Islet of Langerhans (tissue), 1 donor: Measurements from ENCODE around the gene ATP7B.

ENCODE experiments used
- FAIRE-seq: peaks from one replicate; lab custom pipeline; 2011; peaks lifted over from hg19 to GRCh38; lab: Jason Lieb, UNC

ATP7B gene

DNA sequence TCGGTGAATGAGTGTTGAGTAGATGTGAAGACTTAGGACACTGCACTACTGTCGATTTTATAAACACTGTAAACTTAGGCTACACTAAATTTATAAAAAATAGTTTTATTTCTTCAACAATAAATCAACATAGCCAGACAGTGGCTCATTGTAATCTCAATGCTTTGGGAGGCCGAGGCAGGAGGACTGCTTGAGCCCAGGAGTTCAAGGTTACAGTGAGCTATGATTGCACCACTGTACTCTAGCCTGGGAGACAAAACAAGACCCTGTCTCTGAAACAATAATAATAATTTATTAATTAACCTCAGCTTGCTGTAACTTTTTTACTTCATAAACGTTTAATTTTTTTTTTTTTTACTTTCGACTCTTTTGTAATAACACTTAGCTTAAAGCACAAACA, 34.4 kb downstream of the ATP7B start:
- FAIRE-seq, result no peak

DNA sequence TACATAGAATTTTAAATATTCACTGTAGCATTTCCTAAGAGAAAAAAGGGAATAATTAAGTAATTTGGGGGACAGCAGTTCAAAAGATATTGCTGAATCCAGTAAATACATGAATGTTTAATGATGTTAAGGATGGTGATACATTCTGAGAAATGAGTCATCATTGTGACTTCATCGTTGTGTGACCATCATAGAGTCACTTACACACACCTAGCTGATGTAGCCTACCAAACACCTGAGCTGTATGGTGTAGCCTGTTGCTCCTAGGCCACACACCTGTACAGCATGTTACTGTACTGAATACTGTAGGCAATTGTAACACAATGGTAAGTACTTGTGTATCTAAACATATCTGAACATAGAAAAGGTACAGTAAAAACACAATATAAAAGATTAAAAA, 34.8 kb downstream of the ATP7B start:
- no peak for FAIRE-seq

DNA sequence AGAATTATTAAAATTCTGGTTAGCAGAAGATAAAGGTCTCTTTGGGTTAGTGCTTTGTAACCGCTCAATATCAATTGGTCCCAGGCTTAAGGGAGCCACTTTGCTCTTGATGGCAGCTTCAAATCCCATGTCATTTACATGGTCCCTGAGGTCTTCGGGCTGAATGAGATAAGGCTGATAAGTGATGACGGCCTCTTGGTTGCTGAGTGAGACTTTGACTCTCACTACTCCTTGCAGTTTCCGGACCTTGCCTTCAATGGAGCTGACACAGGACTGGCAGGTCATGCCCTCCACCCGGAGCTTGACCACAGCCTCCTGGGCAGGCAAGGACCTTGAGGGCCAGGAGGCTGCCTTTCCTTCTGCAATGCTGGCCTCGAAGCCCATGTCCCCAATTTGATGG, 36.8 kb downstream of the ATP7B start:
- no peak for FAIRE-seq

DNA sequence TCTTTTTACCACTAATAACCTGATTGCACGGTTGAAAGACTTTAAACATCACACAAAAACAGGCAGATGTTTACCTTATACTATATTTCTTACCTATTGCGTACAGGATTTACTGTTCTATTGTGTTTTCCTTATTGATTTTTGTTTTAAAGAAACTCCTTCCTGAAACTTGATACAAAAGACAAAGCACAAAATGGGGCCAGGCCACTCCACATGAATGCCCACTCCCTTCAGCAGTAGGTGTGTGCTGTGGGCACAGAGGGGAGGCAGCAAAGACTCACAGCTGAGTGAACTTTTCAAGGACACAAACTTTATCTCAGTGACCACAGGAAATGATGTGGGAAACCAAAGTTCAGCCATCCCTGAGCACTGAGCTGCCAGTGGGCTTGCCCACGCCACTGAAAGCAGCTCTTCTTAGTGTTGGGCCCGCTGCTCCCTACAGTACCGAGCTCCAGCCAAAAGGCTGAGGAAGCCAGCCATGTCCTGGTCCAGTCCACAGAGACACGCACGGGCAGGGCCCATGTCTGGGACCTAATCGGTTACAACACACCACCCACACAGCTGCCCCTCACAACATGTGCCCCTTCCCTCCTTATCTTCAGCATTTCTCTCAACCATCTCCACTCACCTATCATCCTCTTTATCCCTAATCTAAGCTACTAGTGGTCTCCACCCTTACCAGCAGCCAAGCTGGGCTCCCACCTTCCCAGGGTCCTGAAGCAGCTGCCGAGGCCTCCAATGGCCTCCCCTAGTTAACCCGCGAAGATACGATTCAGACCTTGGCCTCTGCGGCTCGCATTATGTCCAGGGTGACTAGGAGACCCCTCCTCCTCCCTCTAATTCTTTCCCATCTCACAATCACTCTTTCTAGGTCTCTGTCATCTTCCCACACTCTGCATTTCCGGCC, 39.5 kb downstream of the ATP7B start:
- FAIRE-seq, result no peak

DNA sequence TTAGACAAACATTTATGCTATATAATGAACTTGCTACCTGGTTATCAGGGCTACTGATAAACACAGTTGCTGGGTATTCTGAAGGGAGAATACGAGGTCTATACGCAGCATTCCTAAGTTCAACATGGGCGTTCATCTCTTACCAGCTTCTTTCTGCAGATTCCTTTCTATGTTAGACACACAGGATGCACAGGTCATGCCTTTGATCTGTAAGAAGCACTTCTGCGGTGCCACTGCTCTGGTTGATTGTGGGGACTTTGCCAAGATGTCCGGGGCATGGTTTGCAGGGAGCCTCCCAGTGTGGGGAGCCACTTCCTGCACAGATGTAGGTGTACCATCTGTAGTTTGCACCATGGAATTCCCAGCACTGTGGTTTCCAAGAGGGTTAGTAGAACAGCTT, 40.9 kb downstream of the ATP7B start:
- no peak for FAIRE-seq

DNA sequence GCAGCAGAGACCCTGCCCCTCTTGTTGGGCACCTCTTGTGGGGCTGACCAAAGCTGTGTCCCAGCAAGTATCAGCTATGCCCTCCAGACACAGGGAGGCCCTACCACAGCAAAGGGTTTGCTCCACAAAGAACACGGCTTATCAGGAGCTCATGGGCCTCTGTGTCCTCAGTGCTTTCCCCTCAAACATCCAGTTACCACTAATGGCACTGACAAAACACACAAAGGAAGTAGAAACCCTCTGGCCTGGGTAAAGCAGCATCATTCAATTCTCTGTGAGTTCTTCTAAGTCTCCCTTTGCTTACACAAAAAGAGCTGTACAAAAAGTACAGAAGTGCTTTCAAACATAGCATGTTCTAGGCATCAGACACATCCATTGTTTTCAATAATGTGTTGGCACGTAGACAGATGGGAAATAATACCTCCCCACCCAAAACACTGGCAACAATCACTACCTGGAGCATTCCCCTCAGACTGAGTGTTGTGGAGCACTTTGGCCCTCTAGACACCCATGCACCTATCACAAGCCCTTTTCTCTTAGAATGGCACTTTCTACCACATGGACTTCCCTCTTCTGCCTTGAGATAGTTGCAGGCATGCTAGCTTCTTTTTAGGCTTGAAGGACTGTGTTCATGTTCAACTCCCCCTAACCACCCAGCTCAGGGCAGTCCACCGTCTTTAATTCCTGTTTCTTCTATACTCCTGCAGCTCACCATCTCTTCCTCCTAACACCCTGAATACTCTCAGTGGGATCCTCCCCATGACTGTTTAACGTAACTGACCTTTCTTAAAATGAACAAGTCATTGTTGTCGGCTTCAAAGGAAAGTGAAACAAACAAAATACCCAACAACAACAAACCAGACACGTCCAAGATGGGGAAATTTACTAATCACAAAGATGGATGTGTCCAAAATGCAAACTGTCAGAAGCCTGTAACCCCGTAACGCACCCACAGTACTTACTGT, 43.5 kb downstream of the ATP7B start:
- no peak for FAIRE-seq

DNA sequence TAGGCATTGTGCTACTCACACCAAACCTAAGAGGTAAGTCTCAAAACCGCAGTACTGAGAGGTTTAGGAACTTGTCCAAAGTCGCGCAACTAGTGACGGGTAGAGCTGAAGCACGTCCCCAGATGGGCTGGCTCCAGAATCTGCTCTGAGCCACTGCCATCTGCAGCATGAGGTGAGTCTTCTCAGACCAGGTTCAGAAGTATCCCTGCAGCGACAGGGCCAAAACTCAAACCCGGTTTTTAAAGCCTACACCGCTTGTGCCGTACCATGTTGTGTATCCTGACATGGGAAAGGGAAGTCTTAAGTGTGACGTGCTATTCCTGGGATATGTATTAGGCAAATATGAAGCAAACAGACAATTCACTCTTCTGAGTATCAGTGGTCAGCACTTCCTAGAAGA, 45.1 kb downstream of the ATP7B start:
- no peak for FAIRE-seq

DNA sequence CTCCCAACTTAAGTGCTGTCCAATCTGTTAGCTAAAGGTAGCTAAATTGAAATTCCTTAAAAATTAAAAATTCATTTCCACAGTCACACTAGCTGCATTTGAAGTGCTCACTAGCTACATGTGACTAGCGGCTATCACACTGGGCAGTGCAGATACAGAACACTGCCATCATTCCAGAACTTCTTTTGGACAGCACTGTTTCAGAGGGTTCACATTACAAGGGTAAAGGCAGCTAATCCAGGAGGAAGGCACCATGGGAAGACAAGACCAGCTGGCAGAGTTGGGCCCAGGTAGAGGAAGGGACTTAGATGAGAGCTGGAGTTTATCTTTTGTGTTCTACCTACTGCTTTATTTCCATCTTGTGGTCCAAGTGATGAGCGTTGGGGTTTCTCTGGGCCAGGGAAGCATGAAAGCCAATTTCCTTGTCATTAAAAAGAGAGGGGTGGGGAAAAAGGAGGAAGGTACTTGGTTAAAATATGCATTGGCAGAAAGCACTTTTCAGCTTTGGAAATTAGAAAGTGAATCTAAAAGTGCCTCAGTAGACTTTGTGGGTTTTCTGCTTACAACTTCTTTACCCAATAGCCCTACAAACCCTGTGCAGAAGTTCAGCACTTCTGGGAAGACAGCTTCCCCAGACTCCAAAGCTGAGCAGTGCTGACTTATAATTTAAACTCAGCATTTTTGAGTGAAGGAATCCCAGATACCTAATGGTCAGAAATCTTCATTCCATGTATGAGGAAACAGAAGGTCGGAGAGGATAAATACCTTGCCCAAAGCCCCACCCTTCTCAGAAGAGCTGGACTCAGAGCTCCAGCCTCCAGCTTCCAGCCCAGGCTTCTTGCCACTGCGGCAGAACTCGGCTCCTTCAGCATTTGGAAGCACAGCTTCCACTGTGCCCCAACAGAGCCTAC, 49.5 kb downstream of the ATP7B start:
- no peak for FAIRE-seq

DNA sequence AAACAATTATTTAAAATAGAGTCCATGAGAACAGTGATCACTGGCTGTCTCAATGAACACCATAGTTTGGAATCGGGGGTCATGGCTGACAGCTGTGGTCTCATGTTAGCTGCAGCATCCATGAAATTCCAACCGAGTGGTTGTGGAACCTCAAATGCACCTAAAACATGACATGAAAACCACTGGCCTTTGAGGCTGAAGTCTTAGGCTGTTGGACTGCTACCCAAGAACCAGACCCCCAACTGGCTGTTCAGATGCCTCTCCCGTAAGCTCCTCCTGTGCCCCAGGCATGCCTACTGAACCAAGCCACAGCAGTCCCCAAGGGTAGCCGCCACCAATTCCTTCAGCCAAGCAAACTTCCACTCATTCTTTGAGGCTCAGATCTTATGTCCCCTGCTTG, 50.5 kb downstream of the ATP7B start:
- FAIRE-seq, result no peak

DNA sequence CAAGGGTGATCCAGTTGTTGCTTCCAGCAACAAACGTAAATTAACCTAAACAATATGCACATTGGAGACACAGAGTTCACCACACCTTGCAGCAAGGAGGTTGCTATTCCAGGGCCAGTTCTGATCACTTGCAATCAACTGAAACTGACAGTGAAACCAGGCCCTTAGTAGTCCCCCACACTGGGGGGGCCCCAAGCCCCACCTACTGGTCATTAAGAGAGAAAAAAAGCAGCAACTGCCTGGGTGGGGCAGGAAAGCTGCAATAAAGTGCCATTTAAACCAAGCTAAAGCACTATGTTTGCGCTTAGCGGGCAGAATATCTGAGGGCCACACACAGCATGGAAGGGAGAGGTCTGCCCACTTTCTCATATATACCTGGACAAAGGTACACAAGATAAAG, 51.5 kb downstream of the ATP7B start:
- no peak for FAIRE-seq

DNA sequence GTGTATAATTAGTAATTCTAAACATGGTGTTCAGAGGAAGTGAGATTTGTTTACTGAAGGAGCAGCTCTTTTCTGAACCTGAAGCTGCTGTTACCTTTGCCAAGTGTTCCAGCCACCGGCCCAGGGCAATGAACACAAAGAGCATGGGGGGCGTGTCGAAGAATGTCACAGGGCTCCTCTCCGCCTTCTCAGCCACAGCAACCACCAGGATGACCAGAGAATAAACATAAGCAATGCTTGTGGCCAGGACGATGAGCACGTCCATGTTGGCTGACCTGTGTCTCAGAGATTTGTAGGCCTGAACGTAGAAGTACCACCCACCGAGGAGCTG, 53.1 kb downstream of the ATP7B start:
- no peak for FAIRE-seq

DNA sequence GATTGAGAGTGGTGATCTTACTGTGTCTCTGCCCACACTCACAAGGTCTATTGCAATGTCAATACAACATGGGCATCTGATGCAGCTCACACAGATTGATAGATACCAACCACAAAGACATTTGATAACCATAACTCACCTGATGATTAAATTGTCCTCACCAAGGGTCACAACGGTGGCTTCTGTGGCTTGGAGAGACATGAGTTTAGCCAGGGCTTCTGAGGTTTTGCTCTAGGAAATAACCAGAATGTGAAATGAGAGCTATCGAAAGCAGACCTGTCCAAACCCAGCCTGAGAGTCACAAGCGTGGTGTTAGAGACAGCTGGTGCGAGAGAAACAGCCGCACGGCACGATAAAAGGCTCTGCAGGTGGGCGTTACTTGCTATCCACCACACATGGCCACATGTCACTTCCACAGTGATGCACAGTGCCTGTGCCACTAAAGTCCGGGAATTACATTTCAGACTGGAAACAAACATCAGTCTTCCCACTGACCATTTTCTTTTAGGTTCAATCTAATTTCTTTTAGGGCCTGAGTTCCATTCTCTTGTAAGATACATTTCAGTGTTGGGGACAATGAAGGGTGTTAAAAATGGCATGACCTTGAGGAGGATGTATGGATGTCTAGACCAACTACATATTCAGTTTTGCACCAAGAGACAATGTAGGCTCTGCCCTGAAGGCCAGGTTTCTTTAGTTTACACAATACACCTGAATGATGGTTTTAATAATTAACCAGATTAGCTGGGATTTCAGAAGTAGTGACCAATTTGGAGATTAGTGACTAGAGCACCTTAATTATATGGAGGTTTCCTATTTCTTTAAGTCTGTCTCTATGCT, 53.7 kb downstream of the ATP7B start:
- no peak for FAIRE-seq

DNA sequence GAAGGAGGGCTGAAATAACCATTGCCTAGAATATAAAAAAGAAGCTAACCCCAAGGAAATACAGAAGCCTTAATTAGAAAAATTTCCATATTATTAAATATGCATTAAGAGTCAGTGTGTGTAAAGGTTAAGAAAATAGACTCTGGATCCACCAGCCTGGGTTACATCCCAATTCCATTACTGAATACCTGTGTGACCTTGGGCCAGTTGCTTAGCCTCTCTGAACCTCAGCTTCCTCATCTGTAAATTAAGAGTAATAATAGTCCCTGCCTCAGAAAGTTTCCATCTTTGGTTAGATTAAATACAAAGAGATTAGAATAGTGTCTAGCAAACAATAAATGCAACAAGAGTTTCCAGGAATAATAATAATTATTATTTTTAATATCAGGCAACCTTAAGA, 54.5 kb downstream of the ATP7B start:
- no peak for FAIRE-seq

DNA sequence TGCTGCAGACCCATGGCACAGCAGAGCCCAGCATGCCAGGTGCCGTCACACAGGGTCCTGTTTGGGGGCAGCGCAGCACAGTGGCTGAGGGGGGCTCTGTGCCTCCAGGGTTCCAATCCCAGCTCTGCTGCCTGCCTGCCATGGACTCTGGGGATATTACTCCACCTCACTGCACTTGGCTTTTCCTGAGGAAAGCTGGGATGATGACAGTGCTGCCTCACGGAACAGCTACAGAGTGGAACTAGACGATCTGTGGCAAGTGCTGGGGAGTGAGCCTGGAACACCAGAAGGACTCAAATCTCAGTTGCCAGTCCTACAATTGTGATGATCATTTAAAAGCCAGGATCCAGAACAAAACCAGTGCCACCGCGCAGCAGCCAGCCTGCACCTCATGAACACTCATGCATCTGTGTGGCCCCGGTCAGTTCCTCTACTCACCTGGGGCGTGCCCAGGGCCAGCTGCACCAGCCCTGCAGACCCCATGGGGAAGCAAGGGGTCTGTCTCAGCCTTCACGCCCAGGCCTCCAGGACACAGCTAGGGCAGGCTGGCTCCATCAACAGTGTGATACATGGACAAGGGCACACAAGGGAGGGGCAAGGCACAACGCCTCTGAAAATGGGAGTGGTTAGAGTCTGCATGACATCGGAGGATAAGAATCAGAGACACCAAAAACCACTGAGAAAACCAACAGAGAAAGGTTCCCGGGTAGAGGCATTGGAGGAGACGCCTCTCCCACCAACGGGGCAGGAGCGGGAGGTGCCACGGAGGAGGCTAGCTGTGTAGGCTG, 55.2 kb downstream of the ATP7B start:
- FAIRE-seq, result no peak

DNA sequence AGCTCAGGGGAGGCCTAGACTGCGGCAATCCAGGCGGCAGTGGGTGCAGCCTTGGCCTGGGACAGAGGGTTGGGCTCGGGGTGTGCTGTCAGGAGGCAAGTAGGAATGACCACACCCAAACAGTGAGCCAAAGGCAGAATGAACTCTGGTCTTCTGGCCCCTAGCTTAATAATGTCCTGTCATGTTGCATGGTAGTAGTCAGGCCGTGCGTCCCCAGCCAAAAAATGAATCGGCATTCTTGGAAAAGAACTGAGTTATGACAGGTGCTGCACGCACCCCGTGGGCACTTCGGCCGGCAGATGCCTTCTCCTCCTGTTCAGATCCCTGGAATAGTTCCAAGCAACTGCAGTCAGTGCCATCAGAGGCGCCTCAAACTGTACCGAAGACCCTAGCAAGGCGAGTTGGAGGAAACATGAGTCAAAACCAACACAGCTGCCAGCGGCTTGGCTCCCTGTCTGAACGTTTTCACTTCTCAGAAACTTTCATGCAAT, 55.9 kb downstream of the ATP7B start:
- FAIRE-seq, result no peak

DNA sequence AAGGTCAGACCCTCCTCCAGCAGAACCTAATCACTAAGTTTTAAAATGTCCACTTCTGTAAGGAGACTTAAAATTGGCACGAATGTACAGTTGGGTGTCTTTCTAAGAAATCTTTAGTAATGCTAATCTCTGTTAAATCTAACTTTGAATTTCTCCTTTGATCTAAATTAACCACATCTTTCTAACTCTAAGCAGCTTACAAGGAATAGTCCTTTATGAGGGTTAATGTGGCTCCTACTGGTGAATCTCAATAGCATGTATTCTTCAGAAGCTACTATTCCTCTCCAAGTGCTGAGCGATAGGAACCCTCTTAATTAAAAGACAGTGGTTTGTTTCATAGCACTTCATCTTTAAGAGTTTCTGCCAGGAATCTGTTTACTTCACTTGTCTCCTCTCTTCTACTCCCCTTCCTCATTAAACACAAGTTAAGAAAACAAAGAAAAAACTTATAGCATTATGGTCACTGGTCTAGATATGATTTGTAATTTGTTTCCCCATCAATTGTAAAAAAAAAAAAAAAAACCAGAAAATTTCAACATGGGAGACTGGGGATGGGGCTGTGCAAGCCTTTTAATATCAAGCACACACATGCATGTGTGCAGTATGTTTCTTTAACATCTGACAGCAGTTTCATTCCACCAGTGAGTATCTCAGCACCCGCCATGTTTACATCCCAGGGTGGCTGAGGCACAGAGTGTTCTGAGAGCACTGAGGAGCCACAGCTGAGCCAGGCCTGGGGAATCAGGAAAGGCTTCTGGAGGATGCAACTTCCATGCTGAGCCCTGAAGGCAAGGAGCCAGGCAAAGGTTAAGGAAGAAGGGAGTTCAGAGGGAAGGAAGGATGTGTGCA, 57.7 kb downstream of the ATP7B start:
- FAIRE-seq, result no peak

DNA sequence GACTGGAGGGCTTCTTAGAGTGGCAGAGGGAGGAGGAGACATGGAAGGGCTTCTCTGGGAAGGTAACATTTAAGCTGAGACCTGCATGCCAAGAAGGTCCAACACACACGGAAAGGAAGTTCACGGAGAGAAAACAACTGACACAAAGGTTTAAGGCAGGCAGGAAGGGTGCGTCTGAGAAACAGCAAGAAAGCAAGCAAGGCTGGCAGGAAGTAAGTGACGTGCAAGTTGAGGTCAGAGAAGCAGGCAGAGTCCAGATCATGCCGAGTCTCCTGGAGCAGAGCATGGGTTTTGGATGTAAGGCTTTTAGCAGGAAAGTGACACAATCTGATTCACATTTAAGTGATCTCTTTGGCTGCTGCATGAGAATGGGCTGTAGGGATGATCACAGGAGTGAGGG, 60.5 kb downstream of the ATP7B start:
- FAIRE-seq, result no peak

DNA sequence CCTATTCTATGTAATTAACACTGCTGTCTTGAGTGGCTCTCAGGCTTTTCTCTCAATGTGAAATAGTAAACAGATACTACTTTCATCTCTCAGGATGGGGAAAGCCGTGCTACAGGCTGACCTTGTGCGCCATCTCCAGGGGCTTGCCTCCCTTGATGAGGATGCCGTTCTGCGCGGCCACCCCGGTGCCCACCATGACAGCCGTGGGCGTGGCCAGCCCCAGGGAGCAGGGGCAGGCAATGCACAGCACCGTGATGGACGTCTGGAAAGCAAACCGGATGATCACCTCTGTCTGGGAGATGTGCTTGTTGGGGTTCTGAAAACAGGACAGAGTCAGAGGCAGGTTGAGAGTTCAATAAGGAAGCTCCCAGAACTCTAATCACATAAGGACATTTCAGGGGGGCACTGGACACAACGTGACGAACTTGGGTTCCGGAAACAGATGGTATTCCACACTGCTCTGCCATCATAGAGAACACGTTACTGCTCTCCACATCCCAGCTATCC, 65.0 kb downstream of the ATP7B start:
- FAIRE-seq, result no peak

DNA sequence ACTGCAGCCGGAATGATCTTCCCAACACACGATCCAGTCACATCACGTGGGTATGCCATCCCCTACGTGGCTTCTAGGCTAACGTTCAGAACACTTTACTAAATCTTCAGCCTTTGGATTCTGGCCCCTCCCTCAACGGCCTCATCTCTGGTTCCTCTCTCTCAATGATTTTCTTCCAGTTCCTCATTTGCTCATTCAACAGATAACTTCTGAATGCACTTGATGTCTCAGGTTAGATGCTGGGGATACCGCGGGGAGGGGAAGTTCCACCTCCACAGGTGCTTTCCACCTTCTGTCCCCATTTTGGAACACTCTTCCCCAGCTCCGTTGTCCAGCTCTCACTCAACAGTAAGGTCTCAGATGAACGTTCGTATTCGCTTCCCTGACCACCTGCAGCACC, 66.1 kb downstream of the ATP7B start:
- FAIRE-seq, result no peak
